H1 (cell line): ENCODE data around the gene ARHGAP23. TPM values are rescaled to one million over a fixed set of nuclear protein-coding genes. Genes with fewer than 3 reads are reported as not detected.
A peak's percentile ranks its signal among the peaks of the same experiment; 100 is the strongest.
"Not testable (repeated sequence)": the region's sequence is repeated elsewhere in the genome, so short reads cannot be mapped to it uniquely, and the experiment has no call there.

Experiments
- CTCF ChIA-PET: fragments of 300-600 bp; sonication (Branson Sonifier 250); formaldehyde crosslinking; loops from one replicate; lab custom pipeline; 2021; ENCODE audit not compliant: partially characterized antibody; lab: Charles Lee
- POLR2A ChIA-PET: fragments of 300-600 bp; sonication (Branson Sonifier 250); formaldehyde crosslinking; loops from one replicate; lab custom pipeline; 2021; ENCODE audit warnings: inconsistent platforms; ENCODE audit not compliant: partially characterized antibody; lab: Charles Lee
- DNase-seq, 2 experiments: peaks; one replicate each; pipeline versions ENCODE4 v3.0.0 to v3.0.0-alpha.2; 2010 to 2022; ENCODE audit warnings: low spot score in 2 of 2, low read depth in 1 of 2, mixed read lengths in 1 of 2
- FAIRE-seq: peaks from 2 replicates; lab custom pipeline; 2011; peaks lifted over from hg19 to GRCh38; lab: Jason Lieb, UNC
- H2AFZ ChIP-seq: 2 replicates; pipeline ENCODE4 v1.8.1; 2012; ENCODE audit warnings: low read length, inconsistent platforms
- H2AK5ac ChIP-seq: 2 replicates; pipeline ENCODE4 v1.6.1; 2013; ENCODE audit warnings: low read depth, low read length
- H2BK120ac ChIP-seq: replicated peaks from 2 replicates; pipeline ENCODE3; 2013; ENCODE audit warnings: low read depth, low read length, inconsistent platforms
- H2BK12ac ChIP-seq: 2 replicates; pipeline ENCODE4 v1.6.1; 2013; ENCODE audit warnings: low read depth, low read length
- H2BK15ac ChIP-seq: 2 replicates; pipeline ENCODE4 v1.6.1; 2013; ENCODE audit warnings: low read length
- H2BK20ac ChIP-seq: 2 replicates; pipeline ENCODE4 v1.6.1; 2013; ENCODE audit warnings: low read length
- H2BK5ac ChIP-seq: 2 replicates; pipeline ENCODE4 v1.6.1; 2013; ENCODE audit warnings: low read depth, low read length
- H3K14ac ChIP-seq: 2 replicates; pipeline ENCODE4 v1.6.1; 2013; ENCODE audit warnings: inconsistent platforms; ENCODE audit not compliant: insufficient read length
- H3K18ac ChIP-seq: 2 replicates; pipeline ENCODE4 v1.6.1; 2013; ENCODE audit warnings: low read length; ENCODE audit errors: extremely low read depth
- H3K23ac ChIP-seq: 2 replicates; pipeline ENCODE4 v1.6.1; 2013; ENCODE audit warnings: inconsistent platforms; ENCODE audit not compliant: insufficient read length
- H3K23me2 ChIP-seq: 2 replicates; pipeline ENCODE4 v1.6.1; 2013; ENCODE audit warnings: low read depth, low read length
- H3K27ac ChIP-seq: 2 replicates; pipeline ENCODE4 v1.6.1; 2011; ENCODE audit warnings: low read depth, low read length, inconsistent platforms
- H3K27me3 ChIP-seq, 4 experiments: replicated peaks in 1 of 4; 1 replicate in 1 of 4; 2 replicates in 3 of 4; pipeline versions ENCODE4 v1.6.1 to v1.8.1; 2011 to 2013; ENCODE audit warnings: low read length in 3 of 4, mild to moderate bottlenecking in 3 of 4, inconsistent platforms in 2 of 4, mixed read lengths in 2 of 4, moderate library complexity in 1 of 4; ENCODE audit not compliant: control insufficient read depth in 3 of 4, insufficient read depth in 3 of 4; ENCODE audit errors: extremely low read depth in 1 of 4
- H3K36me3 ChIP-seq, 4 experiments: 2 replicates each; pipeline versions ENCODE4 v1.6.1 to v1.8.1; 2011 to 2013; ENCODE audit warnings: mild to moderate bottlenecking in 4 of 4, low read length in 3 of 4, moderate library complexity in 2 of 4, control low read depth in 1 of 4, inconsistent platforms in 1 of 4; ENCODE audit not compliant: insufficient read depth in 4 of 4, control insufficient read depth in 2 of 4
- H3K4ac ChIP-seq: replicated peaks from 2 replicates; pipeline ENCODE3; 2013; ENCODE audit warnings: low read length, low read depth, mixed read lengths, inconsistent platforms; ENCODE audit not compliant: insufficient read length
- H3K4me1 ChIP-seq, 4 experiments: replicated peaks in 1 of 4; 1 replicate in 1 of 4; 2 replicates in 3 of 4; pipeline versions ENCODE4 v1.6.1 to v1.8.1; 2011 to 2013; ENCODE audit warnings: low read length in 3 of 4, inconsistent platforms in 2 of 4, mixed read lengths in 1 of 4; ENCODE audit not compliant: insufficient read depth in 4 of 4, control insufficient read depth in 3 of 4
- H3K4me2 ChIP-seq, 2 experiments: 2 replicates each; pipeline versions ENCODE4 v1.6.1 to v1.8.1; 2011 to 2013; ENCODE audit warnings: low read depth in 2 of 2, low read length in 2 of 2, control low read depth in 1 of 2, inconsistent platforms in 1 of 2, mild to moderate bottlenecking in 1 of 2; ENCODE audit not compliant: insufficient read depth in 1 of 2
- H3K4me3 ChIP-seq, 4 experiments: fragments of 200-600, 300-600 bp in 1 of 4; sonication (generic), shearing (Covaris generic), sonication (Bioruptor Twin) in 1 of 4; 2 replicates each; pipeline versions ENCODE4 v1.5.1 to v1.8.1; 2011 to 2016; ENCODE audit warnings: low read length in 4 of 4, low read depth in 3 of 4, control low read depth in 2 of 4, inconsistent platforms in 2 of 4, mild to moderate bottlenecking in 2 of 4, mixed read lengths in 1 of 4, moderate library complexity in 1 of 4; ENCODE audit not compliant: insufficient read depth in 2 of 4; ENCODE audit errors: extremely low read depth in 1 of 4
- H3K56ac ChIP-seq: replicated peaks from 2 replicates; pipeline ENCODE3; 2013; ENCODE audit warnings: low read depth, mild to moderate bottlenecking, mixed read lengths, low read length, inconsistent platforms; ENCODE audit not compliant: insufficient read length
- H3K79me1 ChIP-seq: 2 replicates; pipeline ENCODE4 v1.6.1; 2013; ENCODE audit warnings: low read depth, low read length, control low read depth
- H3K79me2 ChIP-seq, 2 experiments: 2 replicates each; pipeline versions ENCODE4 v1.6.1 to v1.8.1; 2012 to 2013; ENCODE audit warnings: low read length in 2 of 2, mild to moderate bottlenecking in 2 of 2, inconsistent platforms in 1 of 2; ENCODE audit not compliant: insufficient read depth in 2 of 2, control insufficient read depth in 1 of 2
- H3K9ac ChIP-seq, 4 experiments: replicated peaks in 1 of 4; 1 replicate in 1 of 4; 2 replicates in 3 of 4; pipeline versions ENCODE4 v1.6.1 to v1.8.1; 2011 to 2013; ENCODE audit warnings: low read depth in 3 of 4, low read length in 3 of 4, control low read depth in 2 of 4, mild to moderate bottlenecking in 2 of 4, moderate library complexity in 2 of 4, inconsistent platforms in 1 of 4; ENCODE audit errors: extremely low read depth in 1 of 4
- H3K9me3 ChIP-seq, 2 experiments: 2 replicates each; pipeline versions ENCODE4 v1.6.1 to v1.8.1; 2012 to 2013; ENCODE audit warnings: mild to moderate bottlenecking in 2 of 2, moderate library complexity in 2 of 2, control low read depth in 1 of 2, inconsistent platforms in 1 of 2, low read depth in 1 of 2, low read length in 1 of 2, mixed read lengths in 1 of 2; ENCODE audit not compliant: insufficient read depth in 2 of 2
- H4K20me1 ChIP-seq, 2 experiments: replicated peaks in 1 of 2; 2 replicates each; pipeline versions ENCODE3 to v1.8.1; 2011 to 2013; ENCODE audit warnings: inconsistent platforms in 2 of 2, low read length in 2 of 2, mild to moderate bottlenecking in 1 of 2; ENCODE audit not compliant: insufficient read depth in 2 of 2, control insufficient read depth in 1 of 2
- H4K5ac ChIP-seq: 2 replicates; pipeline ENCODE4 v1.6.1; 2013; ENCODE audit warnings: low read length, low read depth, mixed read lengths, inconsistent platforms; ENCODE audit not compliant: insufficient read length
- H4K8ac ChIP-seq: 2 replicates; pipeline ENCODE4 v1.8.0; 2013; ENCODE audit warnings: mild to moderate bottlenecking, moderate library complexity, low read length, inconsistent platforms; ENCODE audit not compliant: insufficient read depth; ENCODE audit errors: extremely low read depth
- H4K91ac ChIP-seq: replicated peaks from 2 replicates; pipeline ENCODE3; 2013; ENCODE audit warnings: low read length, mixed read lengths, inconsistent platforms; ENCODE audit not compliant: insufficient read length
- RAD21 ChIP-seq, 2 experiments: IDR thresholded peaks in 1 of 2; conservative IDR thresholded peaks in 1 of 2; 2 replicates each; pipeline ENCODE4 v1.6.1; 2011; ENCODE audit warnings: low read depth in 2 of 2, low read length in 2 of 2, improper control_type of control experiment in 1 of 2, inconsistent platforms in 1 of 2, mild to moderate bottlenecking in 1 of 2, moderate library complexity in 1 of 2
- WGBS, 2 experiments: shearing (Covaris generic) in 1 of 2; methylation state at CpG; one replicate each; pipeline versions ENCODE4 v1.1.6 to v1.1.7; 2013 to 2015; ENCODE audit warnings: low lambda C conversion rate in 2 of 2, mixed read lengths in 2 of 2, inconsistent platforms in 1 of 2, low coverage in 1 of 2, missing lambda C conversion rate in 1 of 2; ENCODE audit not compliant: insufficient replicate concordance in 2 of 2, insufficient coverage in 1 of 2, insufficient read length in 1 of 2; ENCODE audit errors: extremely low coverage in 1 of 2, missing lambda C conversion rate in 1 of 2; 5-methylcytosine and 5-hydroxymethylcytosine counted together
- polyA plus RNA-seq, 7 experiments: library from polyadenylated mRNA; depleted of rRNA in 3 of 7; stranded (reverse) in 5 of 7; unstranded in 2 of 7; fragments of >200 nt in 5 of 7; fragments of 200-250 nt in 2 of 7; gene quantifications; 1 replicate in 5 of 7; 2 replicates in 1 of 7; 4 replicates in 1 of 7; pipeline versions ENCODE4 v1.2.1 to v1.2.3, GENCODE V29; 2011 to 2013; ENCODE audit warnings: missing spikeins in 2 of 7, mixed read lengths in 2 of 7
- total RNA-seq: library from RNA; stranded (reverse); fragmentation: NEBNext Ultra II Directional; extraction: Animal tissue kit (Norgen Biotek cat#: 25700); gene quantifications from 2 replicates; pipeline ENCODE4 v1.2.1, GENCODE V29; 2021
- TF ChIP-seq, protein P1 (sequence below), 3 experiments: IDR thresholded peaks; 1 replicate in 2 of 3; 2 replicates in 1 of 3; pipeline versions ENCODE4 v1.5.1 to v1.6.1; 2011; ENCODE audit warnings: low read length in 3 of 3, mild to moderate bottlenecking in 3 of 3, inconsistent platforms in 2 of 3, low read depth in 1 of 3, moderate library complexity in 1 of 3; ENCODE audit not compliant: insufficient read depth in 1 of 3; ENCODE audit errors: control extremely low read depth in 1 of 3

Gene ARHGAP23
- total and polyA plus RNA-seq, 2 of the 8 experiments (the other 6 are each of a cell fraction or from before 2014, with no cell fraction given), result 16.3 to 107 TPM

DNA sequence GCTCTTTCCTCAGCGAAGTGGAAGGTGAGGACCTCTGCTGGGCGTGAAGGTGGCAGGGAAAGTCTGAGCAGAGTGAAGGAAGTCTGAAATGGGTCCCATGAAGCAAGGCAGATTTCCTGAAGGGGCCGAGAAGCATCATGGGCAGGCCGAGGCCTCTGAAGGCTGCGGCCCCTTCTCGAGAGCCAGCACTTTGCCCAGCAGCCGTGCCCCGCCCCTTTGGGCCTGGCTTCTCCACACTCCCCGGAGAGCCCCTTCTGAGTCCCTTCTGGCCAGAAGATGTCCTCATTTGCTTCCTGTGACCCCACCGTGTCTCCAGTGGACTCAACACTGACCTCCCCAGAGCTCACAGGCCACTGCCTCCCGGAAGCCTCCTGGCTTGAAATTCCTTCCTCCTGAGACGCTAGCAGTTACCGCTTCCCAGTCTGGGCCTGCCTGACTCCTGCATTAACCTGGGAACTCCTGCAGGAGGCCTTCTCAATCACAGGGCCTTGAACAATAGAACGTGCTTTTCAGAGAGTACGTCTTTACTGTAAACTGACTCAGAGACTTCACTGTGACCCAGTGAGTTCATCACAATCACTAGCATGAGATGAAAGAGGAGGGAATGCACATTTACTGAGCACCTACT, 75.1 kb downstream of the ARHGAP23 start:
- H3K23ac ChIP-seq, H3K79me2 ChIP-seq, H3K4me2 ChIP-seq, H4K5ac ChIP-seq, H2BK15ac ChIP-seq, H2BK20ac ChIP-seq, H2AK5ac ChIP-seq, H2BK5ac ChIP-seq, H2BK12ac ChIP-seq, H2BK120ac ChIP-seq, H4K91ac ChIP-seq, H3K56ac ChIP-seq, H3K23me2 ChIP-seq, H4K8ac ChIP-seq, H3K14ac ChIP-seq, H3K9me3 ChIP-seq, H3K4me3 ChIP-seq, H3K4ac ChIP-seq, FAIRE-seq, DNase-seq, H2AFZ ChIP-seq, H3K4me1 ChIP-seq, H3K9ac ChIP-seq, H3K79me1 ChIP-seq, H3K27me3 ChIP-seq, H3K18ac ChIP-seq, H4K20me1 ChIP-seq, POLR2A ChIA-PET, H3K27ac ChIP-seq: not testable (repeated sequence)
- WGBS, 2 experiments, result 88% methylated on average over 14 of the region's 15 CpGs; no CpG with 5 or more reads in 1 of the 2 experiments
- CTCF ChIA-PET, result interaction anchor here (1.2 to 2.7 kb wide), 6 partner anchors 8 to 81 kb away, joined by 3 to 9 read pairs (median 4); no protein-coding TSS in a partner anchor
- H3K36me3 ChIP-seq, result peaks cover 0 to 11% (median 4%) of the 10 kb centered on the region in 4 experiments; a peak in 3 of 8 replicates
- 0 out of 4 replicates have a peak, but pooled peaks of 1 of the 2 experiments have one; percentile 2 for TF ChIP-seq RAD21 (IDR thresholded peaks at IDR 0.05 in 1 of 2, conservative IDR thresholded peaks at IDR 0.05 in 1 of 2; ENCODE audit: low read depth in 2 of 2, low read length in 2 of 2)
- TF ChIP-seq, protein P1, sequence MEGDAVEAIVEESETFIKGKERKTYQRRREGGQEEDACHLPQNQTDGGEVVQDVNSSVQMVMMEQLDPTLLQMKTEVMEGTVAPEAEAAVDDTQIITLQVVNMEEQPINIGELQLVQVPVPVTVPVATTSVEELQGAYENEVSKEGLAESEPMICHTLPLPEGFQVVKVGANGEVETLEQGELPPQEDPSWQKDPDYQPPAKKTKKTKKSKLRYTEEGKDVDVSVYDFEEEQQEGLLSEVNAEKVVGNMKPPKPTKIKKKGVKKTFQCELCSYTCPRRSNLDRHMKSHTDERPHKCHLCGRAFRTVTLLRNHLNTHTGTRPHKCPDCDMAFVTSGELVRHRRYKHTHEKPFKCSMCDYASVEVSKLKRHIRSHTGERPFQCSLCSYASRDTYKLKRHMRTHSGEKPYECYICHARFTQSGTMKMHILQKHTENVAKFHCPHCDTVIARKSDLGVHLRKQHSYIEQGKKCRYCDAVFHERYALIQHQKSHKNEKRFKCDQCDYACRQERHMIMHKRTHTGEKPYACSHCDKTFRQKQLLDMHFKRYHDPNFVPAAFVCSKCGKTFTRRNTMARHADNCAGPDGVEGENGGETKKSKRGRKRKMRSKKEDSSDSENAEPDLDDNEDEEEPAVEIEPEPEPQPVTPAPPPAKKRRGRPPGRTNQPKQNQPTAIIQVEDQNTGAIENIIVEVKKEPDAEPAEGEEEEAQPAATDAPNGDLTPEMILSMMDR (IDR thresholded peaks at IDR 0.05; ENCODE audit: control extremely low read depth in 1 of 3, insufficient read depth in 1 of 3, low read depth in 1 of 3, low read length in 3 of 3), result peak in 2 of 3 experiments; percentile 18 to 29; a peak in 3 of 4 replicates
